K562 (cell line): Measurements from ENCODE around the gene UBN2. TPM values are rescaled to one million over a fixed set of nuclear protein-coding genes. Genes with fewer than 3 reads are reported as not detected.

ENCODE experiments used
- ATAC-seq: fragments of 200-7000 bp; cut with Tn5 transposase; 3 replicates; pipeline ENCODE4 v1.9.1; 2020; ENCODE audit warnings: moderate library complexity
- BruUV-seq: library from RNA; stranded (reverse); fragments of 400-500 nt; replicated peaks from 2 replicates; lab custom pipeline; 2021; lab: Mats Ljungman, UMichigan
- CTCF ChIA-PET: fragments of 300-600 bp; formaldehyde crosslinking; extraction: SDS; loops from one replicate; lab custom pipeline; 2021; ENCODE audit warnings: low intra/inter-chr PET ratio; lab: Yijun Ruan, JAX
- POLR2A ChIA-PET: fragments of 300-600, 350-650 bp; sonication (Branson Sonifier 250); formaldehyde crosslinking; extraction: SDS; loops from one replicate; lab custom pipeline; 2021; ENCODE audit warnings: antibody characterized with exemption, inconsistent platforms; lab: Yijun Ruan, JAX
- DNase-seq, 4 experiments: peaks; one replicate each; pipeline versions ENCODE4 v3.0.0 to v3.0.0-alpha.2; 2011 to 2018; ENCODE audit warnings: low spot score in 3 of 4, mixed read lengths in 3 of 4; ENCODE audit errors: extremely low read depth in 1 of 4
- FAIRE-seq: peaks from 2 replicates; lab custom pipeline; 2011; peaks lifted over from hg19 to GRCh38; lab: Jason Lieb, UNC
- H2AFZ ChIP-seq: 2 replicates; pipeline ENCODE4 v1.6.0; 2011; ENCODE audit warnings: low read depth, low read length, control low read depth, inconsistent platforms
- H3K27ac ChIP-seq: fragments of 200-600 bp; 3 replicates; pipeline ENCODE4 v1.8.0; 2011; ENCODE audit warnings: low read depth, mild to moderate bottlenecking, control low read depth, inconsistent platforms, low read length, moderate library complexity, mixed read lengths; ENCODE audit errors: extremely low read depth
- H3K27me3 ChIP-seq, 2 experiments: fragments of 300-600 bp in 1 of 2; 2 replicates in 1 of 2; 3 replicates in 1 of 2; pipeline versions ENCODE4 v1.6.0 to v1.8.0; 2011; ENCODE audit warnings: inconsistent platforms in 2 of 2, low read length in 2 of 2, mild to moderate bottlenecking in 1 of 2, mixed read lengths in 1 of 2, moderate library complexity in 1 of 2; ENCODE audit not compliant: control insufficient read depth in 2 of 2, insufficient read depth in 2 of 2
- H3K36me3 ChIP-seq: fragments of 300-600 bp; 3 replicates; pipeline ENCODE4 v1.8.0; 2011; ENCODE audit warnings: mild to moderate bottlenecking, low read length, inconsistent platforms; ENCODE audit not compliant: control insufficient read depth, insufficient read depth
- H3K4me1 ChIP-seq, 2 experiments: fragments of 200-600 bp in 1 of 2; replicated peaks in 1 of 2; 2 replicates in 1 of 2; 3 replicates in 1 of 2; pipeline versions ENCODE4 v1.5.1 to v1.8.0; 2011; ENCODE audit warnings: inconsistent platforms in 2 of 2, low read length in 2 of 2, mild to moderate bottlenecking in 1 of 2, mixed read lengths in 1 of 2, moderate library complexity in 1 of 2; ENCODE audit not compliant: control insufficient read depth in 2 of 2, insufficient read depth in 2 of 2
- H3K4me2 ChIP-seq: 2 replicates; pipeline ENCODE4 v1.6.1; 2011; ENCODE audit warnings: low read length, control low read depth, inconsistent platforms, mixed read lengths; ENCODE audit not compliant: insufficient read depth
- H3K4me3 ChIP-seq: fragments of 200-600 bp; sonication (generic), shearing (Covaris generic); 2 replicates; pipeline ENCODE4 v1.5.1; 2016; ENCODE audit warnings: control low read depth, inconsistent platforms
- H3K79me2 ChIP-seq: fragments of 200-600 bp; 3 replicates; pipeline ENCODE4 v1.8.0; 2011; ENCODE audit warnings: low read length, inconsistent platforms; ENCODE audit not compliant: control insufficient read depth, insufficient read depth
- H3K9ac ChIP-seq, 2 experiments: 2 replicates each; pipeline versions ENCODE4 v1.6.0 to v1.6.1; 2011; ENCODE audit warnings: low read depth in 2 of 2, low read length in 2 of 2, control low read depth in 1 of 2, inconsistent platforms in 1 of 2, mild to moderate bottlenecking in 1 of 2, mixed read lengths in 1 of 2; ENCODE audit not compliant: insufficient read depth in 1 of 2
- H3K9me1 ChIP-seq: one replicate; pipeline ENCODE4 v1.6.0; 2011; ENCODE audit warnings: inconsistent platforms, mild to moderate bottlenecking, low read length, moderate library complexity; ENCODE audit not compliant: control insufficient read depth, insufficient read depth
- H3K9me3 ChIP-seq: replicated peaks from 2 replicates; pipeline ENCODE4 v1.5.1; 2011; ENCODE audit warnings: low read depth, low read length, inconsistent platforms; ENCODE audit not compliant: control insufficient read depth, insufficient read depth
- H4K20me1 ChIP-seq: replicated peaks from 2 replicates; pipeline ENCODE4 v1.6.1; 2011; ENCODE audit warnings: low read length, inconsistent platforms, mixed read lengths; ENCODE audit not compliant: control insufficient read depth, insufficient read depth
- CREB5 ChIP-seq: fragments of 250-450 bp; sonication (Bioruptor Pico); IDR thresholded peaks from 2 replicates; pipeline ENCODE4 v1.5.0; 2020; ENCODE audit warnings: mild to moderate bottlenecking
- EGR1 ChIP-seq: fragments of 450-650 bp; conservative IDR thresholded peaks from 2 replicates; pipeline ENCODE4 v1.6.1; 2017; ENCODE audit warnings: mild to moderate bottlenecking
- ETV6 ChIP-seq, 3 experiments: fragments of 150-350 bp in 1 of 3; sonication (generic) in 1 of 3; formaldehyde crosslinking in 1 of 3; IDR thresholded peaks; 2 replicates each; pipeline versions ENCODE4 v1.6.1 to v1.8.0; 2014 to 2022; ENCODE audit warnings: borderline replicate concordance in 2 of 3, low read depth in 2 of 3, antibody characterized with exemption in 1 of 3, low read length in 1 of 3, mild to moderate bottlenecking in 1 of 3, missing genetic modification reagents in 1 of 3
- GATA2 ChIP-seq: sonication (generic); formaldehyde crosslinking; IDR thresholded peaks from 2 replicates; pipeline ENCODE4 v1.4.0; 2020; ENCODE audit warnings: mild to moderate bottlenecking, missing genetic modification reagents
- GTF2E2 ChIP-seq: fragments of 200-800 bp; sonication (Bioruptor generic); IDR thresholded peaks from 2 replicates; pipeline ENCODE4 v1.6.1; 2016; ENCODE audit warnings: missing genetic modification characterization, missing compliant biosample characterization
- HLTF ChIP-seq: fragments of 450-650 bp; IDR thresholded peaks from 2 replicates; pipeline ENCODE4 v1.6.1; 2016
- HMG20B ChIP-seq: fragments of 250-450 bp; sonication (Bioruptor Pico); IDR thresholded peaks from 2 replicates; pipeline ENCODE4 v1.5.0; 2021; ENCODE audit warnings: mild to moderate bottlenecking
- L3MBTL2 ChIP-seq: fragments of 450-650 bp; IDR thresholded peaks from 2 replicates; pipeline ENCODE4 v1.6.1; 2016; ENCODE audit warnings: mild to moderate bottlenecking, moderate library complexity
- NR2F6 ChIP-seq: fragments of 450-650 bp; formaldehyde crosslinking; IDR thresholded peaks from 2 replicates; pipeline ENCODE4 v1.4.0; 2020; ENCODE audit warnings: mild to moderate bottlenecking
- PHF8 ChIP-seq: fragments of 200-600 bp; sonication (generic); IDR thresholded peaks from 2 replicates; pipeline ENCODE4 v1.6.1; 2012; ENCODE audit warnings: mixed run types, mild to moderate bottlenecking, inconsistent platforms, low read length, moderate library complexity, borderline replicate concordance
- TSC22D4 ChIP-seq: fragments of 450-650 bp; IDR thresholded peaks from 2 replicates; pipeline ENCODE4 v1.6.1; 2016; ENCODE audit warnings: missing genetic modification characterization, missing biosample characterization, control low read depth
- ZFP91 ChIP-seq: sonication (generic); formaldehyde crosslinking; IDR thresholded peaks from 2 replicates; pipeline ENCODE4 v1.8.0; 2022; ENCODE audit warnings: mild to moderate bottlenecking, missing genetic modification reagents
- ZKSCAN3 ChIP-seq: fragments of 250-450 bp; sonication (Bioruptor Pico); IDR thresholded peaks from 2 replicates; pipeline ENCODE4 v1.4.0; 2020
- ZKSCAN8 ChIP-seq: fragments of 200-800 bp; sonication (Bioruptor generic); IDR thresholded peaks from 2 replicates; pipeline ENCODE4 v1.6.1; 2016; ENCODE audit warnings: missing genetic modification characterization, missing compliant biosample characterization
- ZNF263 ChIP-seq: sonication (generic); formaldehyde crosslinking; IDR thresholded peaks from 2 replicates; pipeline ENCODE4 v1.8.0; 2022; ENCODE audit warnings: mild to moderate bottlenecking, missing genetic modification reagents, borderline replicate concordance
- ZZZ3 ChIP-seq: fragments of 450-650 bp; IDR thresholded peaks from 2 replicates; pipeline ENCODE4 v1.6.1; 2016; ENCODE audit warnings: antibody characterized with exemption, mild to moderate bottlenecking, moderate library complexity
- WGBS: fragments of 100-300 bp; shearing (Covaris generic); methylation state at CpG from one replicate; pipeline ENCODE4 v1.1.6; 2016; ENCODE audit warnings: low coverage, mixed read lengths; ENCODE audit not compliant: insufficient coverage; ENCODE audit errors: missing lambda C conversion rate; 5-methylcytosine and 5-hydroxymethylcytosine counted together
- in situ Hi-C: fragments of 300-500 bp; cut with MboI; formaldehyde crosslinking; loops from 4 replicates; pipeline ENCODE4 v1.15.0; 2018; ENCODE audit warnings: inconsistent platforms, mixed read lengths
- intact Hi-C: fragments of 100-400 bp; cut with micrococcal nuclease; formaldehyde crosslinking; loops from 2 replicates; pipeline ENCODE4 v1.14.2; 2022
- polyA plus RNA-seq, 8 experiments: library from polyadenylated mRNA; depleted of rRNA in 4 of 8; stranded (reverse) in 5 of 8; unstranded in 3 of 8; fragments of >200 nt; fragmentation: Nextera tagmentation in 2 of 8; fragmentation: Illumina TruSeq in 1 of 8; extraction: Ambion mirVana in 2 of 8; extraction: Trizol in 1 of 8; gene quantifications; 2 replicates each; pipeline versions ENCODE4 v1.2.1 to v1.2.3, GENCODE V29; 2011 to 2014; ENCODE audit warnings: inconsistent platforms in 1 of 8, missing spikeins in 1 of 8
- total RNA-seq, 7 experiments: library from RNA; depleted of rRNA in 6 of 7; stranded (reverse); fragments of >200 nt in 6 of 7; fragmentation: Illumina TruSeq in 2 of 7; extraction: Trizol in 2 of 7; gene quantifications; 2 replicates each; pipeline versions ENCODE4 v1.2.1 to v1.2.3, GENCODE V29; 2011 to 2021; ENCODE audit warnings: low replicate concordance in 1 of 7
- TF ChIP-seq, protein P1 (sequence below): IDR thresholded peaks from 2 replicates; pipeline ENCODE4 v1.6.1; 2014; ENCODE audit warnings: antibody characterized with exemption

UBN2 gene
- total and polyA plus RNA-seq, 9 of the 15 experiments (the other 6 are each of a cell fraction or from before 2014, with no cell fraction given), result 1.2 to 19.5 (median 9.9) TPM

GRCh38 chr7:139340037-139340807, 109.2 kb downstream of the UBN2 start:
- FAIRE-seq (peak; percentile 98), ATAC-seq (peak; percentile 83), DNase-seq (peak; percentile 96 to 100 (median 96))
- H4K20me1 ChIP-seq, result no peaks in the 10 kb centered on the region
- no TSS peak for BruUV-seq
- H3K27me3 ChIP-seq, result no peaks in the 10 kb centered on the region
- peak overlapping the region; percentile 100 for H3K9ac ChIP-seq
- peaks cover 12% of the 10 kb centered on the region; the same call in 1 of the 3 replicates for H3K36me3 ChIP-seq
- peaks cover 28% of the 10 kb centered on the region for H3K79me2 ChIP-seq
- peak overlapping the region; percentile 96 for H3K4me2 ChIP-seq
- peak overlapping the region; percentile 99 for H3K27ac ChIP-seq
- peak overlapping the region; percentile 98 for H2AFZ ChIP-seq
- CTCF ChIA-PET, result interaction anchor here (0.6 to 0.7 kb wide), 3 partner anchors 19 to 230 kb away, joined by 3 to 4 read pairs (median 3); no protein-coding TSS in a partner anchor
- intact Hi-C loops (loop anchor here (1.0 to 10.0 kb wide), 7 partner anchors 19 to 323 kb away; partner anchors contain the start of genes LUC7L2, UBN2 and ZC3HAV1), in situ Hi-C loops (no loop called here)
- no peaks in the 10 kb centered on the region for H3K9me1 ChIP-seq
- H3K4me1 ChIP-seq, result peaks cover 4% of the 10 kb centered on the region in 2 experiments; a peak in 2 of 5 replicates
- H3K9me3 ChIP-seq, result peaks cover 12% of the 10 kb centered on the region
- WGBS, result 3% methylated on average over 66 of the region's 66 CpGs
- peak overlapping the region; percentile 81 for H3K4me3 ChIP-seq
- POLR2A ChIA-PET, result interaction anchor here (0.6 to 1.9 kb wide), 28 partner anchors 11 to 1008 kb away, joined by 3 to 23 read pairs (median 4); partner anchors contain the start of gene LUC7L2
- TF ChIP-seq GATA2 (CRISPR knock-in tag) (no peak), HLTF (peak; percentile 96), ETV6 (IDR thresholded peaks at IDR 0.05; ENCODE audit: borderline replicate concordance in 1 of 2, low read depth in 2 of 2, low read length in 1 of 2) (peak; percentile 91 to 93), ETV6 (CRISPR knock-in tag; IDR thresholded peaks at IDR 0.05; ENCODE audit: borderline replicate concordance) (0 out of 2 replicates have a peak, but pooled peaks have one; percentile 30), L3MBTL2 (peak; percentile 96), PHF8 (peak; percentile 58; the same call in 1 of the 2 replicates), ZKSCAN8 (CRISPR knock-in tag) (peak; percentile 52; the same call in 1 of the 2 replicates), ZKSCAN3 (CRISPR knock-in tag) (no peak), GTF2E2 (tag) (no peak), EGR1 (peak; percentile 88), TSC22D4 (tag) (no peak), ZFP91 (CRISPR knock-in tag) (no peak), CREB5 (CRISPR knock-in tag) (no peak), NR2F6 (CRISPR knock-in tag) (peak; percentile 90), ZZZ3 (peak; percentile 75; the same call in 1 of the 2 replicates), HMG20B (CRISPR knock-in tag) (no peak), ZNF263 (peak; percentile 67; the same call in 1 of the 2 replicates)
- TF ChIP-seq, protein P1, sequence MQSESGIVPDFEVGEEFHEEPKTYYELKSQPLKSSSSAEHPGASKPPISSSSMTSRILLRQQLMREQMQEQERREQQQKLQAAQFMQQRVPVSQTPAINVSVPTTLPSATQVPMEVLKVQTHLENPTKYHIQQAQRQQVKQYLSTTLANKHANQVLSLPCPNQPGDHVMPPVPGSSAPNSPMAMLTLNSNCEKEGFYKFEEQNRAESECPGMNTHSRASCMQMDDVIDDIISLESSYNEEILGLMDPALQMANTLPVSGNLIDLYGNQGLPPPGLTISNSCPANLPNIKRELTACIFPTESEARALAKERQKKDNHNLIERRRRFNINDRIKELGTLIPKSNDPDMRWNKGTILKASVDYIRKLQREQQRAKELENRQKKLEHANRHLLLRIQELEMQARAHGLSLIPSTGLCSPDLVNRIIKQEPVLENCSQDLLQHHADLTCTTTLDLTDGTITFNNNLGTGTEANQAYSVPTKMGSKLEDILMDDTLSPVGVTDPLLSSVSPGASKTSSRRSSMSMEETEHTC, result peak; percentile 47; the same call in 1 of the 2 replicates
